ENCODE data around the gene ZNF785. TPM values are rescaled to one million over a fixed set of nuclear protein-coding genes. Genes with fewer than 3 reads are reported as not detected.

Gene ZNF785
- total and polyA plus RNA-seq, 2 of the 13 experiments (the other 11 are each of a cell fraction or from before 2014, with no cell fraction given): 0.01 TPM; not detected in 1

- CTCF ChIA-PET (ENCODE audit: low intra/inter-chr PET ratio, low total read pairs): no interaction called here
- in situ Hi-C loops (cut with HindIII; ENCODE audit: extremely low pct_ligation_motif_present, low pct_unique_long_range_greater_than_20kb): loop anchor here (10.0 kb wide), 1 partner anchor 166 kb away; the partner anchor contains the start of gene DCTPP1
- H3K4me1 ChIP-seq (ENCODE audit: insufficient read depth, low read length): peaks cover 24% of the 10 kb centered on the region
- TF ChIP-seq PLSCR1 (CRISPR knock-in tag; IDR thresholded peaks at IDR 0.05; ENCODE audit: borderline replicate concordance) (no peak), ZNF552 (CRISPR knock-in tag; IDR thresholded peaks at IDR 0.05; ENCODE audit: borderline replicate concordance) (no peak), ZNF614 (CRISPR knock-in tag; IDR thresholded peaks at IDR 0.05; ENCODE audit: borderline replicate concordance) (no peak), KLF12 (CRISPR knock-in tag; IDR thresholded peaks at IDR 0.05; ENCODE audit: borderline replicate concordance) (no peak), U2AF2 (IDR thresholded peaks at IDR 0.05; ENCODE audit: low read depth, low read length) (no peak), ZSCAN20 (CRISPR knock-in tag; IDR thresholded peaks at IDR 0.05; ENCODE audit: borderline replicate concordance) (no peak), CENPBD1 (CRISPR knock-in tag; IDR thresholded peaks at IDR 0.05; ENCODE audit: borderline replicate concordance, low read depth) (no peak), ZBTB4 (CRISPR knock-in tag; IDR thresholded peaks at IDR 0.05; ENCODE audit: borderline replicate concordance) (no peak), PRDM10 (CRISPR knock-in tag; IDR thresholded peaks at IDR 0.05; ENCODE audit: low read depth) (no peak)
- TF ChIP-seq, protein P1, sequence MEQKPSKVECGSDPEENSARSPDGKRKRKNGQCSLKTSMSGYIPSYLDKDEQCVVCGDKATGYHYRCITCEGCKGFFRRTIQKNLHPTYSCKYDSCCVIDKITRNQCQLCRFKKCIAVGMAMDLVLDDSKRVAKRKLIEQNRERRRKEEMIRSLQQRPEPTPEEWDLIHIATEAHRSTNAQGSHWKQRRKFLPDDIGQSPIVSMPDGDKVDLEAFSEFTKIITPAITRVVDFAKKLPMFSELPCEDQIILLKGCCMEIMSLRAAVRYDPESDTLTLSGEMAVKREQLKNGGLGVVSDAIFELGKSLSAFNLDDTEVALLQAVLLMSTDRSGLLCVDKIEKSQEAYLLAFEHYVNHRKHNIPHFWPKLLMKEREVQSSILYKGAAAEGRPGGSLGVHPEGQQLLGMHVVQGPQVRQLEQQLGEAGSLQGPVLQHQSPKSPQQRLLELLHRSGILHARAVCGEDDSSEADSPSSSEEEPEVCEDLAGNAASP (CRISPR knock-in tag; IDR thresholded peaks at IDR 0.05; ENCODE audit: borderline replicate concordance): no peak
- TF ChIP-seq, protein P2, sequence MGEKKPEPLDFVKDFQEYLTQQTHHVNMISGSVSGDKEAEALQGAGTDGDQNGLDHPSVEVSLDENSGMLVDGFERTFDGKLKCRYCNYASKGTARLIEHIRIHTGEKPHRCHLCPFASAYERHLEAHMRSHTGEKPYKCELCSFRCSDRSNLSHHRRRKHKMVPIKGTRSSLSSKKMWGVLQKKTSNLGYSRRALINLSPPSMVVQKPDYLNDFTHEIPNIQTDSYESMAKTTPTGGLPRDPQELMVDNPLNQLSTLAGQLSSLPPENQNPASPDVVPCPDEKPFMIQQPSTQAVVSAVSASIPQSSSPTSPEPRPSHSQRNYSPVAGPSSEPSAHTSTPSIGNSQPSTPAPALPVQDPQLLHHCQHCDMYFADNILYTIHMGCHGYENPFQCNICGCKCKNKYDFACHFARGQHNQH (CRISPR knock-in tag; IDR thresholded peaks at IDR 0.05): no peak
Measured at GRCh38 chr16:30600929-30601328, 15.4 kb upstream of the ZNF785 start.

More at GRCh38 chr16:30600929-30601328, 15.4 kb upstream of the ZNF785 start:
- H3K4me3 ChIP-seq (replicated peaks in 1 of 3; ENCODE audit: insufficient read depth in 1 of 3, low read depth in 2 of 3, low read length in 3 of 3): no peak overlapping the region
- no TSS peak for BruUV-seq (replicated peaks)
- H3K9me3 ChIP-seq (ENCODE audit: low read length): peaks cover 4% of the 10 kb centered on the region
- no peak for FAIRE-seq
- no peak overlapping the region for H3K4me2 ChIP-seq (ENCODE audit: low read depth, low read length)
- DNase-seq (ENCODE audit: low spot score): no peak
- H3K27ac ChIP-seq (ENCODE audit: extremely low read length, insufficient read depth, low read length): no peak overlapping the region
- no peaks in the 10 kb centered on the region for H3K27me3 ChIP-seq (ENCODE audit: control insufficient read depth in 1 of 2, insufficient read depth in 2 of 2, low read length in 2 of 2)
- H4K20me1 ChIP-seq (ENCODE audit: insufficient read depth, low read length): no peaks in the 10 kb centered on the region
- POLR2A ChIA-PET: interaction anchor here (0.7 to 3.4 kb wide), 3 partner anchors 10 to 199 kb away, joined by 3 to 15 read pairs (median 4); partner anchors contain the start of gene ZNF689
- intact Hi-C loops (cut with micrococcal nuclease; ENCODE audit: unreplicated experiment): no loop called here
- ATAC-seq: no peak
- H3K9ac ChIP-seq (ENCODE audit: insufficient read depth, low read depth, low read length): no peak overlapping the region
- no peaks in the 10 kb centered on the region for H3K79me2 ChIP-seq (ENCODE audit: insufficient read depth, low read length)
- no peak overlapping the region for H2AFZ ChIP-seq (ENCODE audit: low read length)
- WGBS (ENCODE audit: low lambda C conversion rate): 94% methylated on average over 2 of the region's 2 CpGs
- H3K36me3 ChIP-seq (replicated peaks in 1 of 2; ENCODE audit: control insufficient read depth in 1 of 2, insufficient read depth in 2 of 2, low read length in 2 of 2): peaks cover 16 to 28% of the 10 kb centered on the region in 2 experiments; a peak in 4 of 5 replicates
